SK-N-SH (cell line): ENCODE data around the gene THSD7B.

Source experiments
- CTCF ChIP-seq: fragments of 200-600 bp; sonication (generic); IDR thresholded peaks from 2 replicates; pipeline ENCODE4 v1.6.1; 2017; ENCODE audit warnings: antibody characterized with exemption, mild to moderate bottlenecking, moderate library complexity
- EP300 ChIP-seq, 2 experiments: IDR thresholded peaks; 2 replicates each; pipeline versions ENCODE4 v1.4.0 to v1.6.1; 2012; ENCODE audit warnings: borderline replicate concordance in 1 of 2, low read depth in 1 of 2, low read length in 1 of 2
- MAX ChIP-seq: IDR thresholded peaks from 2 replicates; pipeline ENCODE4 v1.4.0; 2012; ENCODE audit warnings: low read depth

DNA sequence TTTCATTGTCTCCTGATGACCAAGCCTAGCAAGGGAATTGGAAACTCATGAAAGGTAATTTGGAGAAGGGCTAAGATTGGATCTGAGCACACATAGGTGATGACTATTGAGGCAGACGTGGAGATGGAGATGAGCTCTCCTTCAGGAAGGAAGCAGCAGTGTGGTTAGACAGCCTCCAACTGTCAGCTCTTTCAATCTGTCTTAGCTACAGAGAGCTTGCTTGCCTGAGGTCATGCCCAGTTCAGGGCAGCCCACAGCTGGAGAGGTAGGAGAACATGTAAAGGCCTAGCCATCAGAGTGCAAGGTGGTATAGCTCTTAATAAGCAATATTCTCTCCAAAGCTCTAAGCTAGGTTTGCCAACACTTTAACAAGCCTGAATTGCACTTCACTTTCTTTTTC is 79.2 kb downstream of the THSD7B start:
- TF ChIP-seq CTCF: no peak
- TF ChIP-seq EP300 (IDR thresholded peaks at IDR 0.05; ENCODE audit: borderline replicate concordance in 1 of 2, low read depth in 1 of 2, low read length in 1 of 2): no peak
- no peak for TF ChIP-seq MAX
